HFFc6 (cell line): ENCODE measurements around the gene NEAT1. TPM values are rescaled to one million over a fixed set of nuclear protein-coding genes. Genes with fewer than 3 reads are reported as not detected.

Source experiments
- DNase-seq: peaks from one replicate; pipeline ENCODE4 v3.0.0-alpha.2; 2018
- H3K27ac Mint-ChIP-seq: 2 replicates; pipeline ENCODE4 v1.8.0; 2020; ENCODE audit warnings: mild to moderate bottlenecking, mixed read lengths
- H3K27me3 Mint-ChIP-seq: 2 replicates; pipeline ENCODE4 v1.8.0; 2021; ENCODE audit warnings: mild to moderate bottlenecking, moderate library complexity, mixed read lengths; ENCODE audit not compliant: insufficient read depth
- H3K36me3 Mint-ChIP-seq: 2 replicates; pipeline ENCODE4 v1.8.0; 2021; ENCODE audit warnings: low read depth, mixed read lengths
- H3K4me1 Mint-ChIP-seq: 2 replicates; pipeline ENCODE4 v1.8.0; 2020; ENCODE audit warnings: low read depth, mixed read lengths
- H3K4me3 Mint-ChIP-seq: 2 replicates; pipeline ENCODE4 v1.8.0; 2020; ENCODE audit warnings: mild to moderate bottlenecking, moderate library complexity, mixed read lengths
- H3K9me3 Mint-ChIP-seq: 2 replicates; pipeline ENCODE4 v1.8.0; 2020; ENCODE audit warnings: mild to moderate bottlenecking, mixed read lengths
- total RNA-seq, 6 experiments: library from RNA; stranded (reverse); fragmentation: NEBNext Ultra II Directional; extraction: Animal tissue kit (Norgen Biotek cat#: 25700); gene quantifications; 2 replicates in 1 of 6; 3 replicates in 5 of 6; pipeline ENCODE4 v1.2.3, GENCODE V29; 2021
- TF ChIP-seq, protein P1 (sequence below): fragments of 200-600 bp; sonication (generic); IDR thresholded peaks from 2 replicates; pipeline ENCODE4 v1.5.0; 2021; ENCODE audit warnings: antibody characterized with exemption, mild to moderate bottlenecking

Gene NEAT1
- total RNA-seq, 6 experiments from 2014 or later = 185 to 250 (median 213) TPM

DNA sequence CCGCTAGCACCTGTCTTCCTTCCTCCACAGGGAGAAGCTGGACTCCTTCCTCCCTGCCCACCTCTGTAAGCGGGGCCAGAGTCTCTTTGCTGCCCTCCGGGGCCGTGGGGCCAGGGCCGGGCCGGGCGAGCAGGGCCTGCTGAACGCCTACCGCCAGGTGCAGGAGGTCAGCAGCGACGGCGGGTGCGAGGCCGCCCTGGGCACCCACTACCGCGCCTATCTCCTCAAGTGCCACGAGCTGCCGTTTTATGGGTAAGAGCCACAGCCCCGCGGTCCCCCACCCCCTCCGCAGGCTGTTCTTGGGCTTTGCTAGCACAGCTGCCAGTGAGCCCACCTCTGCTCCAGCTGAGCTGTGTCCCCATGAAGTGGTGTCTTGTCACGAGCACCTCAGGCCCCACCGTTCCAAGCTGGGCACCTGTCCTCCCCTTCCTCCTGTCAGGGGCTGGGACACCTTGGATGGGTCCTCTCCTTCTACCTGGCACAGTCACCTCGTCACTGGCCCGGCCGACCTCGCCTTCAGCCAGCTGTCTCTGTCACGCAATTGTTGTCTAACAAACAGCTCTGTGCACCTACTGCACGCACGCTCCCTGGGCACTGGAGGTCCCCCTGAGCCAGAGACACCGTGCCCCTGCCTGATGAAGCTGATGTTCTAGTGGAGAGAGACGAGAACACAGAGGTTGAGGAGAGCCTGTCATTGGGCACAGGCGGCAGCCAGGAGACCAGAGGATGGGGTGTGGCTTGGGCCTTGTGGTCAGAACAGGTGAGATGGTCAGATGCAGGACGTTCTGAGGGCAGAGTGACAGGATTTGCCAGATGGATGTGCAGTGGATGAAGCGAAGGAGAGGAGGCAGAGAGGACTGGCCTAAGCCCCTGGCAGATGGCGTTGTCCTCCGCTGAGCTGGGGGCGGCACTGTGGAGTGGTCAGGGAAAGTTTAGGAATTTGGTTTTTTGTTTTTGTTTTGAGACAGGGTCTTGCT is 25.5 kb upstream of the NEAT1 start:
- TF ChIP-seq, protein P1, sequence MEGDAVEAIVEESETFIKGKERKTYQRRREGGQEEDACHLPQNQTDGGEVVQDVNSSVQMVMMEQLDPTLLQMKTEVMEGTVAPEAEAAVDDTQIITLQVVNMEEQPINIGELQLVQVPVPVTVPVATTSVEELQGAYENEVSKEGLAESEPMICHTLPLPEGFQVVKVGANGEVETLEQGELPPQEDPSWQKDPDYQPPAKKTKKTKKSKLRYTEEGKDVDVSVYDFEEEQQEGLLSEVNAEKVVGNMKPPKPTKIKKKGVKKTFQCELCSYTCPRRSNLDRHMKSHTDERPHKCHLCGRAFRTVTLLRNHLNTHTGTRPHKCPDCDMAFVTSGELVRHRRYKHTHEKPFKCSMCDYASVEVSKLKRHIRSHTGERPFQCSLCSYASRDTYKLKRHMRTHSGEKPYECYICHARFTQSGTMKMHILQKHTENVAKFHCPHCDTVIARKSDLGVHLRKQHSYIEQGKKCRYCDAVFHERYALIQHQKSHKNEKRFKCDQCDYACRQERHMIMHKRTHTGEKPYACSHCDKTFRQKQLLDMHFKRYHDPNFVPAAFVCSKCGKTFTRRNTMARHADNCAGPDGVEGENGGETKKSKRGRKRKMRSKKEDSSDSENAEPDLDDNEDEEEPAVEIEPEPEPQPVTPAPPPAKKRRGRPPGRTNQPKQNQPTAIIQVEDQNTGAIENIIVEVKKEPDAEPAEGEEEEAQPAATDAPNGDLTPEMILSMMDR = no peak
- H3K27ac Mint-ChIP-seq = no peak overlapping the region
- peaks cover 7% of the 10 kb centered on the region; the same call in 1 of the 2 replicates for H3K4me1 Mint-ChIP-seq
- H3K9me3 Mint-ChIP-seq = no peaks in the 10 kb centered on the region
- H3K27me3 Mint-ChIP-seq = peaks cover 3% of the 10 kb centered on the region
- DNase-seq = no peak
- H3K36me3 Mint-ChIP-seq = peaks cover 17% of the 10 kb centered on the region
- no peak overlapping the region for H3K4me3 Mint-ChIP-seq

DNA sequence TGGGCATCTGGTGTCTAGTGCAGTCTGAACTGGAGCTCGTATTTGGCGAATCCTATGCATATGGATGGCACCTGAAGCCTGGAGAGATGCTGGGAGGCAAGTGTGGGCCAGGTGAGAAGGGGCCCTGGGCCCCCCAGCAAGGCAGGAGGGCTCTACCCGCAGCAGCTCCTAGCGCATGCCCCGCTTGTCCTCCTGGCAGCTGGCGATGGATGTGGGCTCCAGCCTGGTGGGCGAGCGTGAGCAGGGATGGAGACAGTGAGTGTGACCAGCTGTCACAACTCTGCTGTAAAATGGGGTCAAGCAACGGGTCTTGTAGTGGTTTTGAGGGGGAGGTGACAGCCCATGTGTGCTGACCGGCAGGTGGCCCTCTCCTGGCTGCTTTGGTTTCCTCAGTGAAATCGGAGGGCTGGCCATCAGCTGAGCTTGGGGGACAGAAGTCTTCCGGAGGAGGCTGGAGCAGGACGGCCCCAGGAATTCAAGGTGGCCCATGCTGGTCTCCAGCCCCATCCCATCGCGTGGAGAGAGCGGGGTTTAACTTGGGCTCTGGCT is 24.2 kb upstream of the NEAT1 start:
- H3K36me3 Mint-ChIP-seq = peaks cover 11% of the 10 kb centered on the region
- no peak overlapping the region; the same call in 1 of the 2 replicates for H3K4me3 Mint-ChIP-seq

DNA sequence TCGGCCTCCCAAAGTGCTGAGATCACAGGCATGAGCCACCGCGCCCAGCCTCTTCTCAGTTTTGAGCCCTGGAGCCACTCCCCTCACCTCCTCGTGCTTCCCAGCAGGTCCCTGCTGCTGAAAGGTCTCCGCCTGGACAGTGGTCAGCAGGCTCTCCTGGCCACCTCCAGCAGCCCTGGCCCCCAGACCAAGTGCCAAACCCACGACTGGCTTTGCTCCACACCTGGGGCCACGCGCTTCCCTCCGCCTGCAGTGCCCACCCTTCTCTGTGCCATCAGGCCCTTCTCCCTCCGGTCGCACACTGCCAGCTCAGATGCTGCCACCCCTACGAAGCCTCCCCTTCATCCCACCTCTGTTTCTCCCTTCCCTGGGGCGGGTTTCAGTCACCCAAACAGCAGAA is 23.3 kb upstream of the NEAT1 start:
- Mint-ChIP-seq H3K9me3 (no peaks in the 10 kb centered on the region), H3K4me1 (no peaks in the 10 kb centered on the region), H3K36me3 (peaks cover 11% of the 10 kb centered on the region), H3K27me3 (peaks cover 1% of the 10 kb centered on the region), H3K27ac (no peak overlapping the region), H3K4me3 (no peak overlapping the region)
- no peak for DNase-seq
- TF ChIP-seq, protein P1 = no peak

More for the DNA sequence above, 24.2 kb upstream of the NEAT1 start:
- no peak overlapping the region for H3K27ac Mint-ChIP-seq
- TF ChIP-seq, protein P1 = peak; percentile 24; the same call in 1 of the 2 replicates
- H3K4me1 Mint-ChIP-seq = no peaks in the 10 kb centered on the region
- DNase-seq = no peak
- no peaks in the 10 kb centered on the region for H3K9me3 Mint-ChIP-seq
- peaks cover 1% of the 10 kb centered on the region for H3K27me3 Mint-ChIP-seq

DNA sequence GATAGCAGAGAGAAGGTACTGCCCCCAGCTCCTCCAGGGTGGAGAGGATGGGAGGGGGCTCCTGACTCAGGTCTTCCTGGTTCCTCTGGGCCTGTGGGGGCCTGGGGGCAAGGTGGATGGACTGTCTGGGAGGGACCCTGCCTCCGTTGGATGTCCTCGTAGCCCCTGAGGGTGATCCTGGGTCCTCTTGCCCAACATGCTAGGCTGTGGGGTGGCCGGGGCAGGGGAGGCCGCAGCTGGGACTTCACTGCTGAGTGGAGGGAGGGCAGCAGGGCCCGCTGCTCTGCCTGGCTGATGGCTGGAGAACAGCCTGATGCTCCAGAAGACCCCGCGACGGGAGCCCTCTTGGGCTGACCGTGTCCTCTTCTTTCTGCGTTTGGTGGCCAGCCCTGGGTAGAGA is 22.8 kb upstream of the NEAT1 start:
- peaks cover 11% of the 10 kb centered on the region for H3K36me3 Mint-ChIP-seq
- TF ChIP-seq, protein P1 = no peak
- DNase-seq = no peak
- H3K27ac Mint-ChIP-seq = no peak overlapping the region
- H3K4me1 Mint-ChIP-seq = no peaks in the 10 kb centered on the region
- no peaks in the 10 kb centered on the region for H3K9me3 Mint-ChIP-seq
- no peak overlapping the region for H3K4me3 Mint-ChIP-seq
- H3K27me3 Mint-ChIP-seq = peaks cover 1% of the 10 kb centered on the region

DNA sequence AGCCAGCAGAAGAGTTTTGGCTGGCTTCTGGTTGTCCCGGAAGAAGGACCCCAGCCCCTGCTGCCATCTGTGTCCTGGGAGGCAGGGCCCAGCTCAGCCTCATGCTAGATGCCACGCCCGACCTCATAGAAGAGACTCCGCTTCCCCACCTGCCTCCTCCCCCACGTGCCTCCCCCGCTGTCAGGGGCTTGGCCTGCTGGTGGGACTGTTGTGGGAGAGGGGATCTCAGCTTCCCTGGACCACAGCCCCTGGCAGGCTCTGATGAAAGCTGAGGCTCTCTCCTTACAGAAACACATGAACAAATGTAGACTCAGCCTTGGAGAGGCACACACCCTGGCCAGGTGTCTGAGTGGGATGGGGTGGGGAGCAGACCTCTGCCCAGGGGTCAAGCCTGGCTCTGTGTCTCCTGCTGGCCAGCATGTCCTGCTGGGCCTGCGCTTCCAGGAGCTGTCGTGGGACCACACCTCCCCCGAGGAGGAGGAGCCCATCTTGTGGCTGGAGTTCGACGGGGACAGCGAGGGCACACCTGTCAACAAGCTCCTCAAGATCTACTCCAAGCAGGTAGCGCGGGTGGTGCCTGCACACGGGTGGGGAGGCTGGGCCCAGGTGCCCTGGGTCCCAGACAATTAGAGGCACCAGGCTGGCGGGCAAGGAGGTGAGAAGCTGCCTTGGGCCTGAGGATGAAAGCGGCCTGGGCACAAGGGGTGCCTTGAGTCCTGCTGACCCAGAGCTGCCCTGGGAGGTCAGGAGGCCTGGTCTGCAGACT is 22.1 kb upstream of the NEAT1 start:
- DNase-seq = no peak
- no peaks in the 10 kb centered on the region for H3K4me1 Mint-ChIP-seq
- H3K27me3 Mint-ChIP-seq = peaks cover 1% of the 10 kb centered on the region
- TF ChIP-seq, protein P1 = no peak
- no peaks in the 10 kb centered on the region for H3K9me3 Mint-ChIP-seq
- H3K4me3 Mint-ChIP-seq = no peak overlapping the region
- H3K36me3 Mint-ChIP-seq = peaks cover 11% of the 10 kb centered on the region
- H3K27ac Mint-ChIP-seq = no peak overlapping the region
